ENCODE measurements around the gene ROPN1.

The ROPN1 gene

GRCh38 chr3:123960781-123961507, 31.0 kb downstream of the ROPN1 start, which contains the start of gene CCDC14:
Gene CCDC14, minus strand, starts transcription at chr3:123961229. Its CDS starts 56 bp downstream, at chr3:123961173.
- ChIA-PET CTCF (interaction anchor here (0.5 to 0.7 kb wide), 3 partner anchors 75 to 309 kb away, joined by 3 to 6 read pairs (median 4); no protein-coding TSS in a partner anchor), POLR2A (interaction anchor here (0.7 to 1.5 kb wide), 4 partner anchors 11 to 485 kb away, joined by 3 to 6 read pairs (median 4); partner anchors contain the start of gene KALRN)
- H3K9me3 ChIP-seq (ENCODE audit: control insufficient read depth, insufficient read depth, low read depth, low read length) = no peaks in the 10 kb centered on the region
- peak within 1 kb of the TSS; percentile 81 for H3K27ac ChIP-seq (ENCODE audit: extremely low read depth, low read depth, low read length)
- no peaks in the 10 kb centered on the region for H3K4me1 ChIP-seq (ENCODE audit: control insufficient read depth, insufficient read depth, low read length)
- peak within 1 kb of the TSS; percentile 77 for H3K4me3 ChIP-seq (ENCODE audit: low read depth, low read length)
- H3K36me3 ChIP-seq (ENCODE audit: control insufficient read depth in 2 of 2, insufficient read depth in 1 of 2, low read length in 2 of 2) = peaks cover 4 to 5% of the 10 kb centered on the region in 2 experiments; a peak in 2 of 3 replicates
- TF ChIP-seq ZNF501 (tag by site-specific recombination; IDR thresholded peaks at IDR 0.05) (peak; percentile 45; the same call in 1 of the 2 replicates), ZNF16 (tag by site-specific recombination; IDR thresholded peaks at IDR 0.05; ENCODE audit: low read depth) (no peak), SP2 (tag by site-specific recombination; IDR thresholded peaks at IDR 0.05) (peak; percentile 84), ZNF677 (tag by site-specific recombination; IDR thresholded peaks at IDR 0.05) (no peak), CTCF (tag by site-specific recombination; IDR thresholded peaks at IDR 0.05) (no peak), ZBTB8A (tag by site-specific recombination; IDR thresholded peaks at IDR 0.05) (peak; percentile 30), KLF9 (tag by site-specific recombination; IDR thresholded peaks at IDR 0.05; ENCODE audit: low read depth) (no peak), ZNF121 (tag by site-specific recombination; IDR thresholded peaks at IDR 0.05) (no peak), ZNF544 (tag by site-specific recombination; IDR thresholded peaks at IDR 0.05) (no peak), ZNF174 (tag by site-specific recombination; IDR thresholded peaks at IDR 0.05) (no peak), ZIC2 (tag by site-specific recombination; IDR thresholded peaks at IDR 0.05) (no peak), OVOL3 (tag by site-specific recombination; IDR thresholded peaks at IDR 0.05) (no peak), ZNF747 (tag by site-specific recombination; IDR thresholded peaks at IDR 0.05) (no peak), SCRT2 (tag by site-specific recombination; IDR thresholded peaks at IDR 0.05) (no peak), ZNF266 (tag by site-specific recombination; IDR thresholded peaks at IDR 0.05; ENCODE audit: low read depth) (no peak), BCL11B (tag by site-specific recombination; IDR thresholded peaks at IDR 0.05; ENCODE audit: low read depth) (no peak), ZNF10 (tag by site-specific recombination; IDR thresholded peaks at IDR 0.05) (no peak), WT1 (tag by site-specific recombination; IDR thresholded peaks at IDR 0.05) (no peak), ZNF214 (tag by site-specific recombination; IDR thresholded peaks at IDR 0.05; ENCODE audit: borderline replicate concordance) (no peak), ZNF585B (tag by site-specific recombination; IDR thresholded peaks at IDR 0.05) (no peak), ZNF555 (tag by site-specific recombination; conservative IDR thresholded peaks at IDR 0.05) (no peak), ZNF707 (tag by site-specific recombination; IDR thresholded peaks at IDR 0.05) (no peak)
- TF ChIP-seq, protein P1, sequence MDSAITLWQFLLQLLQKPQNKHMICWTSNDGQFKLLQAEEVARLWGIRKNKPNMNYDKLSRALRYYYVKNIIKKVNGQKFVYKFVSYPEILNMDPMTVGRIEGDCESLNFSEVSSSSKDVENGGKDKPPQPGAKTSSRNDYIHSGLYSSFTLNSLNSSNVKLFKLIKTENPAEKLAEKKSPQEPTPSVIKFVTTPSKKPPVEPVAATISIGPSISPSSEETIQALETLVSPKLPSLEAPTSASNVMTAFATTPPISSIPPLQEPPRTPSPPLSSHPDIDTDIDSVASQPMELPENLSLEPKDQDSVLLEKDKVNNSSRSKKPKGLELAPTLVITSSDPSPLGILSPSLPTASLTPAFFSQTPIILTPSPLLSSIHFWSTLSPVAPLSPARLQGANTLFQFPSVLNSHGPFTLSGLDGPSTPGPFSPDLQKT (IDR thresholded peaks at IDR 0.05; ENCODE audit: borderline replicate concordance, low read depth, low read length) = no peak; the same call in 1 of the 2 replicates
- TF ChIP-seq, protein P2, sequence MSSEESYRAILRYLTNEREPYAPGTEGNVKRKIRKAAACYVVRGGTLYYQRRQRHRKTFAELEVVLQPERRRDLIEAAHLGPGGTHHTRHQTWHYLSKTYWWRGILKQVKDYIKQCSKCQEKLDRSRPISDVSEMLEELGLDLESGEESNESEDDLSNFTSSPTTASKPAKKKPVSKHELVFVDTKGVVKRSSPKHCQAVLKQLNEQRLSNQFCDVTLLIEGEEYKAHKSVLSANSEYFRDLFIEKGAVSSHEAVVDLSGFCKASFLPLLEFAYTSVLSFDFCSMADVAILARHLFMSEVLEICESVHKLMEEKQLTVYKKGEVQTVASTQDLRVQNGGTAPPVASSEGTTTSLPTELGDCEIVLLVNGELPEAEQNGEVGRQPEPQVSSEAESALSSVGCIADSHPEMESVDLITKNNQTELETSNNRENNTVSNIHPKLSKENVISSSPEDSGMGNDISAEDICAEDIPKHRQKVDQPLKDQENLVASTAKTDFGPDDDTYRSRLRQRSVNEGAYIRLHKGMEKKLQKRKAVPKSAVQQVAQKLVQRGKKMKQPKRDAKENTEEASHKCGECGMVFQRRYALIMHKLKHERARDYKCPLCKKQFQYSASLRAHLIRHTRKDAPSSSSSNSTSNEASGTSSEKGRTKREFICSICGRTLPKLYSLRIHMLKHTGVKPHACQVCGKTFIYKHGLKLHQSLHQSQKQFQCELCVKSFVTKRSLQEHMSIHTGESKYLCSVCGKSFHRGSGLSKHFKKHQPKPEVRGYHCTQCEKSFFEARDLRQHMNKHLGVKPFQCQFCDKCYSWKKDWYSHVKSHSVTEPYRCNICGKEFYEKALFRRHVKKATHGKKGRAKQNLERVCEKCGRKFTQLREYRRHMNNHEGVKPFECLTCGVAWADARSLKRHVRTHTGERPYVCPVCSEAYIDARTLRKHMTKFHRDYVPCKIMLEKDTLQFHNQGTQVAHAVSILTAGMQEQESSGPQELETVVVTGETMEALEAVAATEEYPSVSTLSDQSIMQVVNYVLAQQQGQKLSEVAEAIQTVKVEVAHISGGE (tag by site-specific recombination; conservative IDR thresholded peaks at IDR 0.05; ENCODE audit: low read depth) = peak; percentile 95
- TF ChIP-seq, protein P3, sequence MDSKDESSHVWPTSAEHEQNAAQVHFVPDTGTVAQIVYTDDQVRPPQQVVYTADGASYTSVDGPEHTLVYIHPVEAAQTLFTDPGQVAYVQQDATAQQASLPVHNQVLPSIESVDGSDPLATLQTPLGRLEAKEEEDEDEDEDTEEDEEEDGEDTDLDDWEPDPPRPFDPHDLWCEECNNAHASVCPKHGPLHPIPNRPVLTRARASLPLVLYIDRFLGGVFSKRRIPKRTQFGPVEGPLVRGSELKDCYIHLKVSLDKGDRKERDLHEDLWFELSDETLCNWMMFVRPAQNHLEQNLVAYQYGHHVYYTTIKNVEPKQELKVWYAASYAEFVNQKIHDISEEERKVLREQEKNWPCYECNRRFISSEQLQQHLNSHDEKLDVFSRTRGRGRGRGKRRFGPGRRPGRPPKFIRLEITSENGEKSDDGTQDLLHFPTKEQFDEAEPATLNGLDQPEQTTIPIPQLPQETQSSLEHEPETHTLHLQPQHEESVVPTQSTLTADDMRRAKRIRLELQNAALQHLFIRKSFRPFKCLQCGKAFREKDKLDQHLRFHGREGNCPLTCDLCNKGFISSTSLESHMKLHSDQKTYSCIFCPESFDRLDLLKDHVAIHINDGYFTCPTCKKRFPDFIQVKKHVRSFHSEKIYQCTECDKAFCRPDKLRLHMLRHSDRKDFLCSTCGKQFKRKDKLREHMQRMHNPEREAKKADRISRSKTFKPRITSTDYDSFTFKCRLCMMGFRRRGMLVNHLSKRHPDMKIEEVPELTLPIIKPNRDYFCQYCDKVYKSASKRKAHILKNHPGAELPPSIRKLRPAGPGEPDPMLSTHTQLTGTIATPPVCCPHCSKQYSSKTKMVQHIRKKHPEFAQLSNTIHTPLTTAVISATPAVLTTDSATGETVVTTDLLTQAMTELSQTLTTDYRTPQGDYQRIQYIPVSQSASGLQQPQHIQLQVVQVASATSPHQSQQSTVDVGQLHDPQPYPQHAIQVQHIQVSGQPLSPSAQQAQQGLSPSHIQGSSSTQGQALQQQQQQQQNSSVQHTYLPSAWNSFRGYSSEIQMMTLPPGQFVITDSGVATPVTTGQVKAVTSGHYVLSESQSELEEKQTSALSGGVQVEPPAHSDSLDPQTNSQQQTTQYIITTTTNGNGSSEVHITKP (tag by site-specific recombination; IDR thresholded peaks at IDR 0.05) = peak; percentile 87
- TF ChIP-seq, protein P4, sequence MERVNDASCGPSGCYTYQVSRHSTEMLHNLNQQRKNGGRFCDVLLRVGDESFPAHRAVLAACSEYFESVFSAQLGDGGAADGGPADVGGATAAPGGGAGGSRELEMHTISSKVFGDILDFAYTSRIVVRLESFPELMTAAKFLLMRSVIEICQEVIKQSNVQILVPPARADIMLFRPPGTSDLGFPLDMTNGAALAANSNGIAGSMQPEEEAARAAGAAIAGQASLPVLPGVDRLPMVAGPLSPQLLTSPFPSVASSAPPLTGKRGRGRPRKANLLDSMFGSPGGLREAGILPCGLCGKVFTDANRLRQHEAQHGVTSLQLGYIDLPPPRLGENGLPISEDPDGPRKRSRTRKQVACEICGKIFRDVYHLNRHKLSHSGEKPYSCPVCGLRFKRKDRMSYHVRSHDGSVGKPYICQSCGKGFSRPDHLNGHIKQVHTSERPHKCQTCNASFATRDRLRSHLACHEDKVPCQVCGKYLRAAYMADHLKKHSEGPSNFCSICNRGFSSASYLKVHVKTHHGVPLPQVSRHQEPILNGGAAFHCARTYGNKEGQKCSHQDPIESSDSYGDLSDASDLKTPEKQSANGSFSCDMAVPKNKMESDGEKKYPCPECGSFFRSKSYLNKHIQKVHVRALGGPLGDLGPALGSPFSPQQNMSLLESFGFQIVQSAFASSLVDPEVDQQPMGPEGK (tag by site-specific recombination; IDR thresholded peaks at IDR 0.05) = peak; percentile 48
